ENCODE data around the gene TTC7B.

- TF ChIP-seq, protein P1, sequence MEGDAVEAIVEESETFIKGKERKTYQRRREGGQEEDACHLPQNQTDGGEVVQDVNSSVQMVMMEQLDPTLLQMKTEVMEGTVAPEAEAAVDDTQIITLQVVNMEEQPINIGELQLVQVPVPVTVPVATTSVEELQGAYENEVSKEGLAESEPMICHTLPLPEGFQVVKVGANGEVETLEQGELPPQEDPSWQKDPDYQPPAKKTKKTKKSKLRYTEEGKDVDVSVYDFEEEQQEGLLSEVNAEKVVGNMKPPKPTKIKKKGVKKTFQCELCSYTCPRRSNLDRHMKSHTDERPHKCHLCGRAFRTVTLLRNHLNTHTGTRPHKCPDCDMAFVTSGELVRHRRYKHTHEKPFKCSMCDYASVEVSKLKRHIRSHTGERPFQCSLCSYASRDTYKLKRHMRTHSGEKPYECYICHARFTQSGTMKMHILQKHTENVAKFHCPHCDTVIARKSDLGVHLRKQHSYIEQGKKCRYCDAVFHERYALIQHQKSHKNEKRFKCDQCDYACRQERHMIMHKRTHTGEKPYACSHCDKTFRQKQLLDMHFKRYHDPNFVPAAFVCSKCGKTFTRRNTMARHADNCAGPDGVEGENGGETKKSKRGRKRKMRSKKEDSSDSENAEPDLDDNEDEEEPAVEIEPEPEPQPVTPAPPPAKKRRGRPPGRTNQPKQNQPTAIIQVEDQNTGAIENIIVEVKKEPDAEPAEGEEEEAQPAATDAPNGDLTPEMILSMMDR (IDR thresholded peaks at IDR 0.05) = no peak
- TF ChIP-seq EZH2 (IDR thresholded peaks at IDR 0.05) = no peak
These were observed 285.7 kb downstream of the TTC7B start for GRCh38 chr14:90530523-90530922.

All from neural progenitor cell (in vitro differentiated cells).